HepG2 (cell line): ENCODE data around the gene USP36. TPM values are rescaled to one million over a fixed set of nuclear protein-coding genes. Genes with fewer than 3 reads are reported as not detected.

Experiments used
- ATAC-seq: fragments of 200-7000 bp; cut with Tn5 transposase; 3 replicates; pipeline ENCODE4 v1.9.1; 2020; ENCODE audit warnings: mild to moderate bottlenecking, moderate library complexity
- BruUV-seq: library from RNA; stranded (reverse); fragments of 400-500 nt; replicated peaks from 2 replicates; lab custom pipeline; 2021; lab: Mats Ljungman, UMichigan
- CTCF ChIA-PET: fragments of 300-600 bp; formaldehyde crosslinking; extraction: SDS; loops from one replicate; lab custom pipeline; 2021; ENCODE audit warnings: low total read pairs, inconsistent platforms, low intra/inter-chr PET ratio; lab: Yijun Ruan, JAX
- POLR2A ChIA-PET: fragments of 350-600 bp; sonication (Branson Sonifier 250); formaldehyde crosslinking; loops from one replicate; lab custom pipeline; 2020; ENCODE audit warnings: antibody characterized with exemption, inconsistent platforms; lab: Yijun Ruan, JAX
- DNase-seq: peaks from one replicate; pipeline ENCODE4 v3.0.0-alpha.2; 2015; ENCODE audit warnings: low spot score
- FAIRE-seq: peaks from 3 replicates; lab custom pipeline; 2011; peaks lifted over from hg19 to GRCh38; lab: Jason Lieb, UNC
- H2AFZ ChIP-seq: one replicate; pipeline ENCODE4 v1.6.1; 2011; ENCODE audit warnings: low read length, inconsistent platforms
- H3K27ac ChIP-seq: fragments of 300-600 bp; 3 replicates; pipeline ENCODE4 v1.8.0; 2011; ENCODE audit warnings: mixed run types, mild to moderate bottlenecking, mixed read lengths, low read length, inconsistent platforms; ENCODE audit not compliant: insufficient read depth; ENCODE audit errors: extremely low read length
- H3K27me3 ChIP-seq, 2 experiments: fragments of 200-600 bp in 1 of 2; 2 replicates in 1 of 2; 3 replicates in 1 of 2; pipeline versions ENCODE4 v1.6.0 to v1.8.0; 2011; ENCODE audit warnings: low read length in 2 of 2, mild to moderate bottlenecking in 2 of 2, moderate library complexity in 2 of 2, inconsistent platforms in 1 of 2; ENCODE audit not compliant: insufficient read depth in 2 of 2, control insufficient read depth in 1 of 2
- H3K36me3 ChIP-seq, 2 experiments: fragments of 200-600 bp in 1 of 2; replicated peaks in 1 of 2; 2 replicates in 1 of 2; 3 replicates in 1 of 2; pipeline versions ENCODE4 v1.5.1 to v1.8.0; 2011; ENCODE audit warnings: low read length in 2 of 2, inconsistent platforms in 1 of 2; ENCODE audit not compliant: insufficient read depth in 2 of 2, control insufficient read depth in 1 of 2
- H3K4me1 ChIP-seq: 2 replicates; pipeline ENCODE4 v1.5.1; 2012; ENCODE audit warnings: low read length, inconsistent platforms; ENCODE audit not compliant: insufficient read depth
- H3K4me2 ChIP-seq: 2 replicates; pipeline ENCODE4 v1.6.0; 2011; ENCODE audit warnings: low read depth, low read length, inconsistent platforms
- H3K4me3 ChIP-seq, 3 experiments: fragments of 200-600 bp in 1 of 3; sonication (generic), shearing (Covaris generic) in 1 of 3; replicated peaks in 1 of 3; 2 replicates each; pipeline ENCODE4 v1.5.1; 2011 to 2016; ENCODE audit warnings: low read length in 3 of 3, inconsistent platforms in 2 of 3, low read depth in 2 of 3, mild to moderate bottlenecking in 2 of 3, control low read depth in 1 of 3, mixed read lengths in 1 of 3; ENCODE audit not compliant: insufficient read depth in 1 of 3
- H3K79me2 ChIP-seq: one replicate; pipeline ENCODE4 v1.6.1; 2011; ENCODE audit warnings: low read length, inconsistent platforms; ENCODE audit not compliant: insufficient read depth
- H3K9ac ChIP-seq: 2 replicates; pipeline ENCODE4 v1.6.0; 2011; ENCODE audit warnings: mild to moderate bottlenecking, low read depth, low read length, inconsistent platforms; ENCODE audit not compliant: insufficient read depth
- H3K9me3 ChIP-seq: 2 replicates; pipeline ENCODE4 v1.5.1; 2012; ENCODE audit warnings: mild to moderate bottlenecking, low read length
- H4K20me1 ChIP-seq: 2 replicates; pipeline ENCODE4 v1.6.0; 2011; ENCODE audit warnings: inconsistent platforms, mild to moderate bottlenecking, low read length, moderate library complexity; ENCODE audit not compliant: insufficient read depth
- EP300 ChIP-seq, 3 experiments: sonication (generic) in 1 of 3; formaldehyde crosslinking in 1 of 3; IDR thresholded peaks; 2 replicates each; pipeline versions ENCODE4 v1.5.1 to v1.6.1; 2011 to 2020; ENCODE audit warnings: low read depth in 2 of 3, low read length in 2 of 3, borderline replicate concordance in 1 of 3, improper control_type of control experiment in 1 of 3, mild to moderate bottlenecking in 1 of 3, missing genetic modification reagents in 1 of 3, moderate library complexity in 1 of 3
- HIVEP1 ChIP-seq: sonication (generic); formaldehyde crosslinking; IDR thresholded peaks from 2 replicates; pipeline ENCODE4 v1.4.0; 2020; ENCODE audit warnings: mild to moderate bottlenecking, missing genetic modification reagents
- JUN ChIP-seq: sonication (generic); formaldehyde crosslinking; IDR thresholded peaks from 2 replicates; pipeline ENCODE4 v1.4.0; 2020; ENCODE audit warnings: mild to moderate bottlenecking, missing genetic modification reagents
- PRMT3 ChIP-seq: sonication (generic); formaldehyde crosslinking; IDR thresholded peaks from 2 replicates; pipeline ENCODE4 v1.8.1; 2022; ENCODE audit warnings: low read depth, mild to moderate bottlenecking, moderate library complexity, missing genetic modification reagents, borderline replicate concordance
- SP2 ChIP-seq: sonication (generic); formaldehyde crosslinking; IDR thresholded peaks from 2 replicates; pipeline ENCODE4 v1.5.1; 2020; ENCODE audit warnings: mild to moderate bottlenecking, missing genetic modification reagents
- TOE1 ChIP-seq: sonication (generic); formaldehyde crosslinking; IDR thresholded peaks from 2 replicates; pipeline ENCODE4 v1.4.0; 2020; ENCODE audit warnings: mild to moderate bottlenecking, missing genetic modification reagents
- ZNF230 ChIP-seq: sonication (generic); formaldehyde crosslinking; IDR thresholded peaks from 2 replicates; pipeline ENCODE4 v1.4.0; 2020; ENCODE audit warnings: mild to moderate bottlenecking, missing genetic modification reagents
- ZNF619 ChIP-seq: sonication (generic); formaldehyde crosslinking; IDR thresholded peaks from 2 replicates; pipeline ENCODE4 v1.4.0; 2020; ENCODE audit warnings: mild to moderate bottlenecking, missing genetic modification reagents
- WGBS: methylation state at CpG from one replicate; pipeline ENCODE4 v1.1.6; 2017; ENCODE audit warnings: low lambda C conversion rate; 5-methylcytosine and 5-hydroxymethylcytosine counted together
- in situ Hi-C: cut with HindIII; loops from 2 replicates; pipeline ENCODE4 v1.10.0; 2017; ENCODE audit warnings: low pct_unique_long_range_greater_than_20kb; ENCODE audit not compliant: extremely low pct_ligation_motif_present
- intact Hi-C: fragments of 100-400 bp; cut with micrococcal nuclease; formaldehyde crosslinking; loops from one replicate; pipeline ENCODE4 v1.10.0; 2022; ENCODE audit not compliant: unreplicated experiment
- polyA plus RNA-seq, 8 experiments: library from polyadenylated mRNA; depleted of rRNA in 3 of 8; stranded (reverse) in 7 of 8; unstranded in 1 of 8; fragments of >200 nt; fragmentation: Illumina TruSeq in 4 of 8; extraction: Trizol in 4 of 8; gene quantifications; 2 replicates each; pipeline versions ENCODE4 v1.2.1 to v1.2.3, GENCODE V29; 2011 to 2016; ENCODE audit warnings: low read depth in 4 of 8, missing spikeins in 1 of 8, mixed read lengths in 1 of 8; ENCODE audit not compliant: insufficient read depth in 1 of 8
- total RNA-seq, 5 experiments: library from RNA; depleted of rRNA; stranded (reverse); fragments of >200 nt; fragmentation: Illumina TruSeq; extraction: Trizol; gene quantifications; 2 replicates each; pipeline ENCODE4 v1.2.3, GENCODE V29; 2016; ENCODE audit warnings: low read depth in 1 of 5

USP36 gene
- total and polyA plus RNA-seq, 2 of the 13 experiments (the other 11 are each of a cell fraction or from before 2014, with no cell fraction given): 29.6 to 45.9 TPM

DNA sequence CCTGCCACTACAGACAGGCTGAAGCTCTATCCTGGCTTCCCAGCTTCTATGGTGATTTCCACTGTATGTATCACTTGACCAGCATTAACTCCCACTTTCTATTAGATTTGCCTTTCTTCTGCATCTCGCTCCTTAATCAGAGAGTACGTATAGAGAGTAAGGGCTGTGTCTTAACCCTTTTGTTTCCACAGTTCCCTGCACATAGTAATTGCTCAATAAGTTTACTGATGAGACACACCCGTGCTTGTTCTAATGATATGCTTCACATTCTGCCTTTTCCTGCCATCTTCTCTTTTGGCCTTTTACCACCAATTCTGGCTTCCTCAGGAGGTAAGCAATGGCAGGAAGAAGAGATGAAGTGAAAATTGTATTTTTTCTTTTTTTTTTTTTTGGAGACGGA lies 20.6 kb upstream of the USP36 start:
- ChIA-PET CTCF (no interaction called here), POLR2A (interaction anchor here (1.4 kb wide), 1 partner anchor 119 kb away, joined by 5 read pairs; the partner anchor contains the start of gene LGALS3BP)
- H4K20me1 ChIP-seq: no peaks in the 10 kb centered on the region
- in situ Hi-C loops: no loop called here
- H3K4me2 ChIP-seq: no peak overlapping the region
- DNase-seq (no peak), FAIRE-seq (no peak), ATAC-seq (no peak)
- H3K36me3 ChIP-seq: no peaks in the 10 kb centered on the region; a peak in 1 of 5 replicates
- no peaks in the 10 kb centered on the region for H3K9me3 ChIP-seq
- H3K4me1 ChIP-seq: peaks cover 15% of the 10 kb centered on the region
- WGBS: 96% methylated on average over 4 of the region's 4 CpGs
- no peak overlapping the region for H2AFZ ChIP-seq
- TF ChIP-seq PRMT3 (CRISPR knock-in tag): no peak
- TF ChIP-seq ZNF619 (CRISPR knock-in tag): no peak
- TF ChIP-seq EP300 (IDR thresholded peaks at IDR 0.05; ENCODE audit: low read depth in 2 of 2, low read length in 2 of 2): no peak
- no peak for TF ChIP-seq EP300 (CRISPR knock-in tag; IDR thresholded peaks at IDR 0.05; ENCODE audit: borderline replicate concordance)
- no peak for TF ChIP-seq HIVEP1 (CRISPR knock-in tag)
- TF ChIP-seq JUN (CRISPR knock-in tag): no peak
- no peak overlapping the region for H3K4me3 ChIP-seq
- intact Hi-C loops: no loop called here
- no peaks in the 10 kb centered on the region for H3K27me3 ChIP-seq
- no TSS peak for BruUV-seq
- H3K79me2 ChIP-seq: no peaks in the 10 kb centered on the region
- H3K9ac ChIP-seq: no peak overlapping the region
- H3K27ac ChIP-seq: no peak overlapping the region

DNA sequence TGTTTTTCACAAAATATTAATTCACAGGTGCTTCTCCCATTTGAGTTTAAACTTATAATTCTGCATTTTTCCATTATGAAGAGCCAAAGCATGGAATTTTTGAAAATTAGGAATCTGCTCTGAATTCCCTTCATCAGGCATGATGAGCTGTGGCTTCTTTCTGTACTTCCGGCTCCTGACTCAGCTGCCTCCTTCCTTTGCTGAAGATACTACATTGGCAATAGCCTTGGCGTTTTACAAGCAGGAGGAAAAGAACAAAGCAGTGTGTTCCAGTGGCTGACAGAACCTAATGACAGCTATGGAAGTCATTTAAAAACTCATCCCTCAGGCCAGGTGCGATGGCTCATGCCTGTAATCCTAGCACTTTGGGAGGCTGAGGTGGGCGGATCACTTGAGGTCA lies 18.4 kb upstream of the USP36 start:
- CTCF ChIA-PET: no interaction called here
- DNase-seq (no peak), ATAC-seq (no peak), FAIRE-seq (no peak)
- no peak for TF ChIP-seq TOE1 (CRISPR knock-in tag)
- TF ChIP-seq ZNF230 (CRISPR knock-in tag): no peak
- TF ChIP-seq SP2 (CRISPR knock-in tag): no peak
- H3K79me2 ChIP-seq: no peaks in the 10 kb centered on the region
- H3K4me1 ChIP-seq: peaks cover 6% of the 10 kb centered on the region; the same call in 1 of the 2 replicates
- H4K20me1 ChIP-seq: no peaks in the 10 kb centered on the region
- intact Hi-C loops (no loop called here), in situ Hi-C loops (no loop called here)
- no peak overlapping the region for H3K4me3 ChIP-seq
- H2AFZ ChIP-seq: no peak overlapping the region
- POLR2A ChIA-PET: no interaction called here
- peaks cover 0 to 5% of the 10 kb centered on the region in 2 experiments; a peak in 1 of 5 replicates for H3K36me3 ChIP-seq
- no TSS peak for BruUV-seq
- WGBS: 93% methylated on average over 4 of the region's 4 CpGs
- H3K27me3 ChIP-seq: no peaks in the 10 kb centered on the region
- no peak overlapping the region for H3K4me2 ChIP-seq
- no peak overlapping the region for H3K9ac ChIP-seq
- H3K9me3 ChIP-seq: no peaks in the 10 kb centered on the region
- no peak overlapping the region for H3K27ac ChIP-seq
